Esophagus muscularis mucosa (tissue), 3 donors: ENCODE results near the gene HOOK2.

Experiments used
- POLR2A ChIP-seq: fragments of 450-650 bp; IDR thresholded peaks from one replicate; pipeline ENCODE4 v1.6.1; 2017; ENCODE audit warnings: antibody characterized with exemption, moderate library complexity, mild to moderate bottlenecking, low read depth
- POLR2AphosphoS5 ChIP-seq, 2 donors: sonication (generic); formaldehyde crosslinking; IDR thresholded peaks; one replicate each; pipeline ENCODE4 v1.6.1; 2017; ENCODE audit warnings: antibody characterized with exemption in 2 of 2
- TF ChIP-seq, protein P1 (sequence below), 3 experiments: fragments of 200-600 bp in 2 of 3; fragments of 450-650 bp in 1 of 3; sonication (generic) in 2 of 3; IDR thresholded peaks; one replicate each; pipeline ENCODE4 v1.5.1; 2017 to 2019; ENCODE audit warnings: antibody characterized with exemption in 3 of 3, mild to moderate bottlenecking in 2 of 3, moderate library complexity in 1 of 3

DNA sequence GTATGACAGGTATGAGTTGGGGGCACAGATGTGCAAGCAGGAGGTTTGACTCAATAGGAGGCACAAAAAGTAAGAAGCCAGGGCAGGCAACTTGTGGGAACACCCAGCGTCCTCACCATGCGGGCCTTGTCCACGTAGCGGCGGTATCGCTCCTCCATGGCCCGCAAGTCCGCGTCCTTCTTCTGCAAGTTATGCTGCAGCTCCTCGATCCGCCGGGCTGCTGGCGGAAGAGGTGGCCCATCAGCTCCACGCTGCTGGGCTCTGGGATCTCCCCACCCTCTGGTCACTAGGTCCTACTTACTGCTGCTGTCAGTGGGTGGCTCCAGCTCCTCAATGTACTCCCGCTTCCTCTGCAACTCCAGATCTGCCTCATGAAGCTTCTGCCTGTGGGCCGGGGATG is 10.7 kb downstream of the HOOK2 start:
- TF ChIP-seq, protein P1, sequence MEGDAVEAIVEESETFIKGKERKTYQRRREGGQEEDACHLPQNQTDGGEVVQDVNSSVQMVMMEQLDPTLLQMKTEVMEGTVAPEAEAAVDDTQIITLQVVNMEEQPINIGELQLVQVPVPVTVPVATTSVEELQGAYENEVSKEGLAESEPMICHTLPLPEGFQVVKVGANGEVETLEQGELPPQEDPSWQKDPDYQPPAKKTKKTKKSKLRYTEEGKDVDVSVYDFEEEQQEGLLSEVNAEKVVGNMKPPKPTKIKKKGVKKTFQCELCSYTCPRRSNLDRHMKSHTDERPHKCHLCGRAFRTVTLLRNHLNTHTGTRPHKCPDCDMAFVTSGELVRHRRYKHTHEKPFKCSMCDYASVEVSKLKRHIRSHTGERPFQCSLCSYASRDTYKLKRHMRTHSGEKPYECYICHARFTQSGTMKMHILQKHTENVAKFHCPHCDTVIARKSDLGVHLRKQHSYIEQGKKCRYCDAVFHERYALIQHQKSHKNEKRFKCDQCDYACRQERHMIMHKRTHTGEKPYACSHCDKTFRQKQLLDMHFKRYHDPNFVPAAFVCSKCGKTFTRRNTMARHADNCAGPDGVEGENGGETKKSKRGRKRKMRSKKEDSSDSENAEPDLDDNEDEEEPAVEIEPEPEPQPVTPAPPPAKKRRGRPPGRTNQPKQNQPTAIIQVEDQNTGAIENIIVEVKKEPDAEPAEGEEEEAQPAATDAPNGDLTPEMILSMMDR (IDR thresholded peaks at IDR 0.05): no peak
- TF ChIP-seq POLR2A (no peak), POLR2AphosphoS5 (IDR thresholded peaks at IDR 0.05) (no peak)
